Measurements from ENCODE around the gene PFKP.

PFKP gene

GRCh38 chr10:3111621-3112163 lies 44.3 kb downstream of the PFKP start:
- Histone ChIP-seq H3K9me3 (ENCODE audit: control insufficient read depth, insufficient read depth, low read length) (no peaks in the 10 kb centered on the region), H3K4me1 (ENCODE audit: control insufficient read depth, insufficient read depth, low read length) (no peaks in the 10 kb centered on the region), H3K36me3 (ENCODE audit: control insufficient read depth, insufficient read depth, low read length) (peaks cover 75% of the 10 kb centered on the region), H3K4me3 (ENCODE audit: low read depth, low read length) (no peak overlapping the region), H3K27me3 (ENCODE audit: control insufficient read depth, insufficient read depth, low read length) (no peaks in the 10 kb centered on the region), H3K9ac (ENCODE audit: low read depth, low read length) (no peak overlapping the region)

DNA sequence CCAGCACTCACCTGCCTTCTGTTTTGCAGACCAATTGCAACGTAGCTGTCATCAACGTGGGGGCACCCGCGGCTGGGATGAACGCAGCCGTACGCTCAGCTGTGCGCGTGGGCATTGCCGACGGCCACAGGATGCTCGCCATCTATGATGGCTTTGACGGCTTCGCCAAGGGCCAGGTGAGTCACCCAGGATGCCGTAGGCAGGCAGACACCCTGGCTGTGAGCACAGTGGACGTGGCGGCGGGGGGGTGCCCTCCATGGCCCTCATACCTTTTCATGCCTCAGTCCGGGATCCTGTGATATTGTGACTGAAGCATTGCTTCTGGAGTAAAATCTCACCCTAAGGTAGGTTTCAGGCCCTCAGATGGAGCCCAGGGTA lies 46.0 kb downstream of the PFKP start:
- Histone ChIP-seq H3K9ac (ENCODE audit: low read depth, low read length) (no peak overlapping the region), H3K4me1 (ENCODE audit: control insufficient read depth, insufficient read depth, low read length) (no peaks in the 10 kb centered on the region), H3K27me3 (ENCODE audit: control insufficient read depth, insufficient read depth, low read length) (no peaks in the 10 kb centered on the region), H3K36me3 (ENCODE audit: control insufficient read depth, insufficient read depth, low read length) (peaks cover 77% of the 10 kb centered on the region), H3K4me3 (ENCODE audit: low read depth, low read length) (no peak overlapping the region), H3K9me3 (ENCODE audit: control insufficient read depth, insufficient read depth, low read length) (no peaks in the 10 kb centered on the region)

GRCh38 chr10:3115685-3116084 lies 48.3 kb downstream of the PFKP start:
- Histone ChIP-seq H3K4me3 (ENCODE audit: low read depth, low read length) (no peak overlapping the region), H3K27me3 (ENCODE audit: control insufficient read depth, insufficient read depth, low read length) (no peaks in the 10 kb centered on the region), H3K36me3 (ENCODE audit: control insufficient read depth, insufficient read depth, low read length) (peaks cover 70% of the 10 kb centered on the region)

DNA sequence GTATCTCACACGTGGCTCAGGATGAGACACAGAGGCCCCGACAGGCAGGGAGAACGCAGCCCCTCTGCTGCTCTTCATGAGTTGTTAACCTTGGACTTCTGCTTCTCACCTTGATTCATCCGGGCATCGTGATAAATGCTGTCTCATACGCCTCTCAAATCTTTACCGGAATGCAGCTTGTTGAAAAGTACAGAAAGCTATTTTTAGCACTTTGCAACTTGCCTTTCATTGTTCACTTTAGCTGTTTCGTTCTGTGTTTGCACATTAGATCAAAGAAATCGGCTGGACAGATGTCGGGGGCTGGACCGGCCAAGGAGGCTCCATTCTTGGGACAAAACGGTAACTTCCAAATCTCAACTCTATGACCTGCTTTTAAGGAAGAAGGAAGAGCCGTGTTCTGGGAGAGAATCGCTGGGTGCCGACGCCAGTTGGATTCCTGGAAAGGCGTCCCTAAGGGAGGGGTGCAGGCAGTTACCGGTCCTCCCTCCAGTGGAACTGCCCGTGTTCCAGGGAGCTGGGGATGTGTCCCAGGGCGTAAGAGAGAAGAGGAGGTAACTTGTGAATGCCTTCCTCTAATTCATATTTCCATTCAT lies 49.3 kb downstream of the PFKP start:
- Histone ChIP-seq H3K4me1 (ENCODE audit: control insufficient read depth, insufficient read depth, low read length) (no peaks in the 10 kb centered on the region), H3K27me3 (ENCODE audit: control insufficient read depth, insufficient read depth, low read length) (no peaks in the 10 kb centered on the region), H3K36me3 (ENCODE audit: control insufficient read depth, insufficient read depth, low read length) (peaks cover 66% of the 10 kb centered on the region), H3K4me3 (ENCODE audit: low read depth, low read length) (no peak overlapping the region), H3K9me3 (ENCODE audit: control insufficient read depth, insufficient read depth, low read length) (no peaks in the 10 kb centered on the region), H3K9ac (ENCODE audit: low read depth, low read length) (no peak overlapping the region)

More at GRCh38 chr10:3115685-3116084, 48.3 kb downstream of the PFKP start:
- Histone ChIP-seq H3K4me1 (ENCODE audit: control insufficient read depth, insufficient read depth, low read length) (no peaks in the 10 kb centered on the region), H3K9ac (ENCODE audit: low read depth, low read length) (no peak overlapping the region), H3K9me3 (ENCODE audit: control insufficient read depth, insufficient read depth, low read length) (no peaks in the 10 kb centered on the region)

DNA sequence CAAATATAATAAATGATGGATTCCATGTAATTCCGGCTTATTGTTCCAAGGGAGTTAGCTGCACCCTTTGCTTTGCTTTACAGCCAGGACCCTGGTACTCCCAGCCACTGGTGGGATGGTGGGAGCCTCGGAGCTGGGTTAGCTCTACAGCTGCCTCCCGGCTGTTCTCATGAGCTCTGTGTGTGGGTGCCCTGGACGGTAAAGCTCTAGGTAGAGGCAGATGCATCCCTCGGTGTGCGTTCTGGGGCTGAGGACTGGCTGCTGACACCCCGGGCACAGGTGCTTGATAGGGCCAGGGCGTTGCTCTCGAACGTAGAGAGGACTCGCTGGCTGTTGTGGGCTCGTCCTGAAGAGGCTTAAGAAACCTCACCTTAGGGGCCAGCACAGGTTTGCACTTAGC lies 50.1 kb downstream of the PFKP start:
- Histone ChIP-seq H3K9me3 (ENCODE audit: control insufficient read depth, insufficient read depth, low read length) (no peaks in the 10 kb centered on the region), H3K9ac (ENCODE audit: low read depth, low read length) (no peak overlapping the region), H3K27me3 (ENCODE audit: control insufficient read depth, insufficient read depth, low read length) (no peaks in the 10 kb centered on the region), H3K4me3 (ENCODE audit: low read depth, low read length) (no peak overlapping the region), H3K36me3 (ENCODE audit: control insufficient read depth, insufficient read depth, low read length) (peaks cover 66% of the 10 kb centered on the region), H3K4me1 (ENCODE audit: control insufficient read depth, insufficient read depth, low read length) (no peaks in the 10 kb centered on the region)

DNA sequence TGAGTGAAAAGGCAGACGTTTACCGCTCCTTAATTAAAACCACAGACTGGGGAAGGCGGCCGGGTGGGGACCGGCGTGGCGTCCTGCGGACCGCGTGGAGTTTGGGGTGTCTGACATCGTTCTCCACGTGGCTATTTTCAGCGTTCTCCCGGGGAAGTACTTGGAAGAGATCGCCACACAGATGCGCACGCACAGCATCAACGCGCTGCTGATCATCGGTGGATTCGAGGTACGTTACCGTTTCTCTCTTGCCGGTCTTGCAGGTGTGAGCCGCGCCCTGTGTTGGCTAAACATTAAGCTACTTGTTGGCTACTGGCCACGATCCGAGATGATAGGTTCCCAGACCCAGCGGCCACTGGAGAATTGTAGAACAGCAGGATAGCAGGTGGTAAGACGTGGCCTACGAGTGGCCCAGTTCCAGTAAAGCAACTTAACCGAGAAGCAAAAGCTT lies 51.3 kb downstream of the PFKP start:
- no peak overlapping the region for H3K4me3 ChIP-seq (ENCODE audit: low read depth, low read length)
- no peaks in the 10 kb centered on the region for H3K9me3 ChIP-seq (ENCODE audit: control insufficient read depth, insufficient read depth, low read length)
- H3K9ac ChIP-seq (ENCODE audit: low read depth, low read length): no peak overlapping the region
- H3K36me3 ChIP-seq (ENCODE audit: control insufficient read depth, insufficient read depth, low read length): peaks cover 65% of the 10 kb centered on the region
- H3K4me1 ChIP-seq (ENCODE audit: control insufficient read depth, insufficient read depth, low read length): no peaks in the 10 kb centered on the region
- H3K27me3 ChIP-seq (ENCODE audit: control insufficient read depth, insufficient read depth, low read length): no peaks in the 10 kb centered on the region

DNA sequence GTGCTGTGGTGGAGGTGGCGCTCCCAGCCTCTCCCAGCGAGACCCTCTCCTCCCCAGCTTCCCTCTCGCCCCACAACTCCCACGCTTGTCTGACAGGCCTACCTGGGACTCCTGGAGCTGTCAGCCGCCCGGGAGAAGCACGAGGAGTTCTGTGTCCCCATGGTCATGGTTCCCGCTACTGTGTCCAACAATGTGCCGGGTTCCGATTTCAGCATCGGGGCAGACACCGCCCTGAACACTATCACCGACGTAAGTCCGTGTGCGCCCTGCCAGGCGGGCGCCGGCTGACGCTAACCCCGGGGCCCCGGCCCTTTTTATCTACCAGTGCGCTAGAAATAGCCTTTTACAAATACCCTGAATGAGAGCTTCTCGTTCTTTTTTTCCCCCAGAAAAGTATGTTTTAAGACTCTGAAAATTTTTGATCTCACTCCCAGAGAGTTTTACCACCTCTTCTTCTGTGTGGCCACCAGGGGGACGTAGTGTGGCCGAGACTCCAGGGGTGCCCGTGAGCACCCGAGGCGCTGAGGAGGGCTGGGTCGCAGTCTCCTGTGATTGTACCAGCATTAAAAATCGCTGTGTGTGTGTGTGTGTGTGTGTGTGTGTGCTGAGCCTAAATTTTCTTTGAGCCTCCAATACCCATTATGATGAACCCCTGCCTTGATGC lies 52.6 kb downstream of the PFKP start:
- H3K4me3 ChIP-seq (ENCODE audit: low read depth, low read length): no peak overlapping the region
- no peaks in the 10 kb centered on the region for H3K27me3 ChIP-seq (ENCODE audit: control insufficient read depth, insufficient read depth, low read length)
- H3K9ac ChIP-seq (ENCODE audit: low read depth, low read length): no peak overlapping the region
- no peaks in the 10 kb centered on the region for H3K9me3 ChIP-seq (ENCODE audit: control insufficient read depth, insufficient read depth, low read length)
- no peaks in the 10 kb centered on the region for H3K4me1 ChIP-seq (ENCODE audit: control insufficient read depth, insufficient read depth, low read length)
- H3K36me3 ChIP-seq (ENCODE audit: control insufficient read depth, insufficient read depth, low read length): peaks cover 69% of the 10 kb centered on the region

GRCh38 chr10:3122034-3122433 lies 54.7 kb downstream of the PFKP start:
- Histone ChIP-seq H3K4me1 (ENCODE audit: control insufficient read depth, insufficient read depth, low read length) (no peaks in the 10 kb centered on the region), H3K36me3 (ENCODE audit: control insufficient read depth, insufficient read depth, low read length) (peaks cover 74% of the 10 kb centered on the region), H3K27me3 (ENCODE audit: control insufficient read depth, insufficient read depth, low read length) (no peaks in the 10 kb centered on the region), H3K4me3 (ENCODE audit: low read depth, low read length) (no peak overlapping the region), H3K9me3 (ENCODE audit: control insufficient read depth, insufficient read depth, low read length) (no peaks in the 10 kb centered on the region), H3K9ac (ENCODE audit: low read depth, low read length) (no peak overlapping the region)

DNA sequence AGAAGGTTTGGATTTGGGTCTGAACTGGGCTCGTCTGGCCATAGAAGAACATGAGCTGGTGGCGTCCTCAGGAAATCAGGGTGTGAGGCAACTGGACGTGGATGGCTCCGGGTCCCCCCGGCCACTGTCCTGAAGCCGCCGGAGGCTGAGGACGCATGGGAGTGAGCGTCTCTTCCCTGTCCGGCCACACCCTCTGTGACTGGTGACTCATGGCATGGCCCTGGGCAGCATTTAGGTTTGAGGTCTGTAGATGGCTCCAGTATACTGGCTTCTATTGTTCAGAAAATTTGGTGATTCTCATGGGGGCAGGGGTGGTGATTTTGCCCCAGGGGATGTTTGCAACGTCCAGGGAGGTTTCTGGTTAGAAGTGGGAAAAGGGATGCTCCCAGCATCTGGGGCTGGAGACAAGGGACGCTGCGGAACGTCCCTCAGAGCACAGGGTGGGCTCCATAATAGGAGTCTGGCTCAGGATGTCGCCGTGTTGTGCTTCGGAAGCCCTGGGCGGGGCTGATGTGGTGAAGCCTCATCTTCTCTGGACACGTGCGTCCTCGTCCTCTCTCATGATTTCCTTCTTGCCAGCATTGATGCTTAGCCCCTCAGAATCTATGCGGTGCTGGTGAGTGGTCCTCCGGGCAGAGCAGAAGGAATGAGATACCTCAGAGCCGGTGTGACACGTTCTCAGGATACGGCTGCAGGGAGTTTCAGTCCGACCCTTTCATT lies 55.3 kb downstream of the PFKP start:
- H3K4me3 ChIP-seq (ENCODE audit: low read depth, low read length): no peak overlapping the region
- peaks cover 72% of the 10 kb centered on the region for H3K36me3 ChIP-seq (ENCODE audit: control insufficient read depth, insufficient read depth, low read length)
- no peaks in the 10 kb centered on the region for H3K27me3 ChIP-seq (ENCODE audit: control insufficient read depth, insufficient read depth, low read length)
- H3K9me3 ChIP-seq (ENCODE audit: control insufficient read depth, insufficient read depth, low read length): no peaks in the 10 kb centered on the region
- no peak overlapping the region for H3K9ac ChIP-seq (ENCODE audit: low read depth, low read length)
- no peaks in the 10 kb centered on the region for H3K4me1 ChIP-seq (ENCODE audit: control insufficient read depth, insufficient read depth, low read length)

- H3K4me1 ChIP-seq (ENCODE audit: control insufficient read depth, insufficient read depth, low read length): no peaks in the 10 kb centered on the region
- H3K36me3 ChIP-seq (ENCODE audit: control insufficient read depth, insufficient read depth, low read length): peaks cover 66% of the 10 kb centered on the region
Measured at GRCh38 chr10:3123571-3124411, 56.4 kb downstream of the PFKP start.

GRCh38 chr10:3124412-3125175 lies 57.2 kb downstream of the PFKP start:
- no peaks in the 10 kb centered on the region for H3K9me3 ChIP-seq (ENCODE audit: control insufficient read depth, insufficient read depth, low read length)
- H3K36me3 ChIP-seq (ENCODE audit: control insufficient read depth, insufficient read depth, low read length): peaks cover 68% of the 10 kb centered on the region

More at GRCh38 chr10:3123571-3124411, 56.4 kb downstream of the PFKP start:
- Histone ChIP-seq H3K9me3 (ENCODE audit: control insufficient read depth, insufficient read depth, low read length) (no peaks in the 10 kb centered on the region), H3K27me3 (ENCODE audit: control insufficient read depth, insufficient read depth, low read length) (no peaks in the 10 kb centered on the region), H3K9ac (ENCODE audit: low read depth, low read length) (no peak overlapping the region), H3K4me3 (ENCODE audit: low read depth, low read length) (no peak overlapping the region)

More at GRCh38 chr10:3124412-3125175, 57.2 kb downstream of the PFKP start:
- Histone ChIP-seq H3K9ac (ENCODE audit: low read depth, low read length) (no peak overlapping the region), H3K4me1 (ENCODE audit: control insufficient read depth, insufficient read depth, low read length) (no peaks in the 10 kb centered on the region), H3K27me3 (ENCODE audit: control insufficient read depth, insufficient read depth, low read length) (no peaks in the 10 kb centered on the region), H3K4me3 (ENCODE audit: low read depth, low read length) (no peak overlapping the region)

Measured in iPS-15b (cell line).